Activated T-cell treated with anti-CD3 and anti-CD28 coated beads, Interleukin-2, amount 50 U/mL, for 4 hours (primary cell): ENCODE results near the gene C1GALT1C1. TPM values are rescaled to one million over a fixed set of nuclear protein-coding genes. Genes with fewer than 3 reads are reported as not detected.
A peak's percentile ranks its signal among the peaks of the same experiment; 100 is the strongest.
"Not testable (repeated sequence)": the region's sequence is repeated elsewhere in the genome, so short reads cannot be mapped to it uniquely, and the experiment has no call there.

Source experiments
- ATAC-seq, 2 donors: fragments of 200-7000 bp; cut with Tn5 transposase; one replicate each; pipeline ENCODE4 v1.10.0; 2021
- DNase-seq: peaks from one replicate; pipeline ENCODE4 v3.0.0-alpha.2; 2020
- H3K27me3 Mint-ChIP-seq: one replicate; pipeline ENCODE4 v1.8.0; 2021; ENCODE audit warnings: low read depth, mixed read lengths
- H3K36me3 Mint-ChIP-seq: one replicate; pipeline ENCODE4 v1.8.0; 2022; ENCODE audit warnings: mixed read lengths; ENCODE audit not compliant: insufficient read depth
- H3K4me1 Mint-ChIP-seq: one replicate; pipeline ENCODE4 v1.8.0; 2021; ENCODE audit warnings: low read depth, mixed read lengths
- H3K4me3 Mint-ChIP-seq: one replicate; pipeline ENCODE4 v1.8.0; 2021; ENCODE audit warnings: mild to moderate bottlenecking, moderate library complexity, mixed read lengths
- H3K9me3 Mint-ChIP-seq: one replicate; pipeline ENCODE4 v1.8.0; 2021; ENCODE audit warnings: mixed read lengths
- total RNA-seq, 3 donors: library from RNA; stranded (reverse); gene quantifications; one replicate each; pipeline ENCODE4 v1.2.1, GENCODE V29; 2021

Gene C1GALT1C1
- 10 to 100 TPM; 13.7 to 16.4 (median 15.1) TPM for total RNA-seq

DNA sequence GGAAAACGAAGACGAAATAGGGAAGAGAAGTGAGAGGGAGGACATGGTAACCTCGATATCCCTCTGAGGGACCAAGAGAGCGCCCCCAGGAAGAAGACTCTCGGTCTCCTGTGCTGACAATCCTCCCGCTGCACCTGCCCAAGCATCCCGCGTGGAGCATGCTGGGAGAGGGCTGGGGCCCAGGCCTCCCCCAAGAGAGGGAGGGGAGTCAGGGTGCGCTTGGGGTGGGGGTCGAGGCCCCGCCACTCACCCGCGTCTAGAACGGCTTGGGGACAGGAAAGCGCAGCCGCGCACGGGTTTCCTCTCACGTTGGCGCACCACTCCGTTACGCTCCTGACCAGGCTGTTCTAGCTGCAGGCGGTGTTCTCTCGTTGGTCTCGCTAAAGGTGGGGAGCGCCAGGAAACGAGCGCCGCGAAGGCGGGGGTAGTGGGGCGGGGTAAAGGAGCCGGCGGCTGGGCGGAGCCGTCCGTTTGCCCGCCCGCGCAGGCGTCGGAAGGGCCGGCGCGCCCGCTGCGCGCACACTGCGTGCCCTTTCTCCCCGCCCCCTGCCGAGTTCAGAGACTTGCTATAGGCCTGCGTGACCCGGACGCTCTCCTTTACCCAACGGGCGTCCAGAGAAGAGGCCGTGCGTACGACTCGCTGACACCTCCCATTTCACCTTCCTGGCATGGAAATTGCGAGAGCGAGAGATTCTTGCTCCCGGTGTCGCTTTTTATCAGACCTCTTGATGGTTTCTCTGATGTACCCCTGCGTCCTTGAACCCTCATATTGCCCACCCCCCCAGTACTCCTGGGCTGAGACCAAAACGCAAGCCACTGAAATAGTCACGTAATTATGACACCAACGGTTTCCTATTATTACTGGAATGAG lies at the start of gene C1GALT1C1:
TSS of gene C1GALT1C1 (minus strand) at position 388 of the 871 bp plus-strand sequence. CDS start 2,888 bp downstream, outside the sequence.
- Mint-ChIP-seq H3K4me3 (peak within 1 kb of the TSS; percentile 95), H3K9me3 (no peaks in the 10 kb centered on the region), H3K36me3 (peaks cover 8% of the 10 kb centered on the region), H3K4me1 (peaks cover 22% of the 10 kb centered on the region), H3K27me3 (no peaks in the 10 kb centered on the region)
- DNase-seq: peak; percentile 86
- ATAC-seq: peak; percentile 95 to 96

DNA sequence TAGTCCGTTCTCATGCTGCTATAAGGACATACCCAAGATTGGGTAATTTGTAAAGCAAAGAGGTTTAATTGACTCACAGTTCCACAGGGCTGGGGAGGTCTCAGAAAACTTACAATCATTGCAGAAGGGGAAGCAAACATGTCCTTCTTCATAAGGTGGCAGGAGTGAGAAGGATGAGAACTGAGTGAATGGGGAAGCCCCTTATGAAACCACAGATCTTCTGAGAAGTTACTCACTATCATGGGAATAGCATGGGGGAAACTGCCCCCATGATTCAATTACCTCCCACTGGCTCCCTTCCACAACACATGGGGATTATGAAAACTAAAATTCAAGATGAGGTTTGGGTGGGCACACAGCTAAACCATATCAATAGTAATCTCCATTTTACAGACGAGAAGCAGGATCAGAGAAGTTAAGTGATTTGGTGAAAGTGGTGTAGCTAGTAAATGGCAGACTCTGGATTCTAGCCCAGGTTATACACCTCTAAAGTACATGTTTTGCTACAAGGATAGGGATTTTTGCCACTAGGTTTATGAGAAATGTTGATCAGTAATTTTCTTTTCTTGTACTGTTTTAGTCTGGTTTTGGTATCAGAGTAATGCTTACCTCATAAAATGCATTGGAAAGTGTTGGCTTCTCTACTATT lies 47.3 kb upstream of the C1GALT1C1 start:
- DNase-seq (no peak), ATAC-seq (peak; percentile 86 to 95)
- Mint-ChIP-seq H3K4me1 (peaks cover 24% of the 10 kb centered on the region), H3K4me3 (no peak overlapping the region), H3K27me3 (no peaks in the 10 kb centered on the region), H3K9me3 (peaks cover 6% of the 10 kb centered on the region), H3K36me3 (peaks cover 3% of the 10 kb centered on the region)

DNA sequence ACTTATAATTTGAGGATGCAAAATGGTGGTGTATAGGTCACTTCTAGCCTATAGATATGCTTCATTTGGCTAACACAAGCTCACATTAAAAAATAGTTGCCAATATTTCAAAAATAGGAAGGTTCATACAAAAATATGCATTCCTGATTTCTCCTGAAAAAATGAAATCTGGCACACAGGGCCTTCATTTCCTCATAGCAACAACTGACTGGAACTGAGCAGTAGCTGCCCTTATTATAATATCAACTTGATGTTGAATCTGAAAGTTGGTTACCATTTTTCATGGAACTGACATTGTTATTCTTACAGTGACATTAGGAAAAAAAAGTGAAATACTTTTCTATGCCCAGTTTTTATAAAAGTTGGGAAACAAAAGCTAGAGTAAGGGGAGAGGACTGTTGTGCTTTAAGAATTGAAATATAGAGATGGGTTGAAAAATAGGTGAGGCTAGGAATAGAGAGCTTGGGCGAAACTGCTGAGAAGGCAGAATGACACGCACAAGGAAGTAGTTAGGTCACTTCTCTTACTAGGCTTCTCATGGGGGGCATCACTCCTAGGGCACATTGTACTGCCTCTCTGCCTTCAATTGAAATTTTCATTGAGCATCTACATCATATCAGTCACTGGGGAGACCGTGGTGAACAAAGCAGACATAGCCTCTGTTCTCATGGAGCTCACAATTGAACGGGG lies 43.1 kb upstream of the C1GALT1C1 start:
- H3K27me3 Mint-ChIP-seq: no peaks in the 10 kb centered on the region
- H3K4me3 Mint-ChIP-seq: no peak overlapping the region
- peaks cover 6% of the 10 kb centered on the region for H3K9me3 Mint-ChIP-seq
- peaks cover 15% of the 10 kb centered on the region for H3K4me1 Mint-ChIP-seq
- H3K36me3 Mint-ChIP-seq: peaks cover 3% of the 10 kb centered on the region
- no peak for ATAC-seq
- DNase-seq: no peak

DNA sequence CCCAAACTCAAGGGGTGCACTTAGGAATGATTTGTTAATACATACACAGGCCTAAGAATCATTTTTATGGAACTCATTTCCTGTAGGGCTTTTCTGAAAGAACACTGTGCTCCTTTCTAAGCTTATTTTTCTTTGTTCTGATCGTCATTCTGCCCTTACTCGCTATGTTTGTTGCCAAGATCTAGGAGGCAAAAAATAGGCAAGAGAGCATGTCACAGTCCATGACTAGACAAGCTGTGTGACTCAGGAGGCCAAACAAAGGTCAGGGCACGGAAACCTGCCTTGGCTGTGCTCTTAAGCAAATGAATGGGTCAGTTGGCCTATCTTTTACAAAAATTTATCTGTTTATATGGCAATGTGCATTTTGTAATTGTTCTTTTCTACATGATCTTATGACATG lies 42.5 kb upstream of the C1GALT1C1 start:
- no peak overlapping the region for H3K4me3 Mint-ChIP-seq
- peaks cover 3% of the 10 kb centered on the region for H3K36me3 Mint-ChIP-seq
- peaks cover 9% of the 10 kb centered on the region for H3K4me1 Mint-ChIP-seq
- DNase-seq (no peak), ATAC-seq (no peak)
- H3K27me3 Mint-ChIP-seq: no peaks in the 10 kb centered on the region
- peaks cover 6% of the 10 kb centered on the region for H3K9me3 Mint-ChIP-seq

DNA sequence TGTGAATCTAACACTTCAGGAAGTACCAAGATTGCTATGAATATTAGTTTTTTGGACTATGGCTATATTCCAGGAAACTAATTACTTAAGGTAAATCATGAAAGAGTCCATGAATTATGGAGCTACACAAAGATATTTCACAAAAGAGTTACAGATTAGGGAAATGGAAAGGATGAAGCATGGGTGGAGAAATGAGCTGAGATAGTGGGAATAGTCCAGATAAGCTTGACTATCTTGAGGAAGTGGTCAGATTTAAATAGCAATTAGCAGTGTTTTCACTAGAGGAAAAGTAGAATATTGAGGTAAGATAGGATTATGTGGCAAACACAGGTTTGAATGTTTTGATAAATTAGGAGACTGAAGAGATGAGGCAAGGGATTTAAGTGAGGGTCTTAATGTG lies 42.1 kb upstream of the C1GALT1C1 start:
- Mint-ChIP-seq H3K9me3 (peaks cover 6% of the 10 kb centered on the region), H3K36me3 (peaks cover 3% of the 10 kb centered on the region), H3K4me1 (peaks cover 6% of the 10 kb centered on the region), H3K4me3 (no peak overlapping the region), H3K27me3 (no peaks in the 10 kb centered on the region)
- ATAC-seq (no peak), DNase-seq (no peak)

DNA sequence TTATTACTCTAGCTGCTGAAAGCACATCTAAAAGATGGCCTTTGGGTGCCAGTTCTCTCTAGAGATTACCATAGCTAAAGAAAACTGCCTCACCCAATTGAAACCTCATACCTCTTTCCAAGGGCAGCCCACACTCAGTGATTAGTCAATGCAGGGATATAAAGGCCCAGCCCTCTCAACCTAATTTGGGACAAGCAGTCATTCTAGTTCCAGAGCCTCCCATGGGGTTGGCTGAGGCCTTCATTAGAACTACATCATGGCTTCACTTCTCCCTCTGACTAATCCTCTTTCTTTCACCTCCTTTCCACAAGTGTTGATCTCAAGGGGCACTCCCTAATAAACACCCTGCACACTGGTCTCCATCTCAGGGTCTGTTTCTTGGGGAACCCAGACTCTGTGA lies 38.5 kb upstream of the C1GALT1C1 start:
- Mint-ChIP-seq H3K36me3 (no peaks in the 10 kb centered on the region), H3K4me3 (no peak overlapping the region), H3K4me1 (no peaks in the 10 kb centered on the region), H3K9me3 (no peaks in the 10 kb centered on the region), H3K27me3 (no peaks in the 10 kb centered on the region)
- ATAC-seq (peak in 1 of 2 donors; percentile 14), DNase-seq (no peak)

DNA sequence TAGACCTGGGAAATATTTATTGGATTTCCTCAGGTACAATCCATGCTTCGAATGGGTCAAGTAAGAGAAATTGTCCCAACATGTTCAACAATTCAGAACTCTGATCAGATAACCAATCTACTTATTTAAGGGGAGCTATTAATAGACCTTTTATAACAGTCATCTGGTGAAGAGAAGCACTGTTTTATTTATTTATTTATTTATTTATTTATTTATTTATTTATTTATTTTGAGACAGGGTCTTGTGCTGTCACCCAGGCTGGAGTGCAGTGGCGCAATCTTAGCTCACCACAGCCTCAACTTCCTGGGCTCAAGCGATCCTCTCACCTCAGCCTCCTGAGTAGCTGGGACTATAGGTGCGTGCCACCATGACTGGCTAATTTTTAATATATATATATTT lies 34.7 kb upstream of the C1GALT1C1 start:
- not testable (repeated sequence) for H3K27me3 Mint-ChIP-seq, H3K4me3 Mint-ChIP-seq, DNase-seq, H3K9me3 Mint-ChIP-seq, ATAC-seq, H3K36me3 Mint-ChIP-seq, H3K4me1 Mint-ChIP-seq

DNA sequence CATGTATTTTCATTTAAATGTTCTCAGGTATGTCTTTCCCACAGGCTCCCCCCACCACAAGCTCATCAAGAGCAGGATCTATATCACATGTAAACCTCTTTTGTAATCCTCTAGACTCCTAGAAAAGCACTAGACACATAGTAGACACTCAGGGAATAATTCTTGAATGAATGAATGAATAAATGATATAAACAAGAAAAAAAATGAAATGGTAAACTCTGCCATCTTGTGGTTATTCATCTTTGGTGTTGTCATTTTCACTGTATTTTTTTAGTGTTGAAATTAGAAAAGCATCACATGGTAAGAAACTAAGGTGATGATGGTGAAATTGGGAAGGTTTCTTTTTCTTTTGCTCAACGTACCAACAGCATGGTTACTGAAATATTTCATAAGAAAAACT lies 34.2 kb upstream of the C1GALT1C1 start:
- ATAC-seq: no peak
- Mint-ChIP-seq H3K36me3 (no peaks in the 10 kb centered on the region), H3K4me3 (no peak overlapping the region), H3K9me3 (no peaks in the 10 kb centered on the region), H3K4me1 (no peaks in the 10 kb centered on the region), H3K27me3 (no peaks in the 10 kb centered on the region)
- no peak for DNase-seq

DNA sequence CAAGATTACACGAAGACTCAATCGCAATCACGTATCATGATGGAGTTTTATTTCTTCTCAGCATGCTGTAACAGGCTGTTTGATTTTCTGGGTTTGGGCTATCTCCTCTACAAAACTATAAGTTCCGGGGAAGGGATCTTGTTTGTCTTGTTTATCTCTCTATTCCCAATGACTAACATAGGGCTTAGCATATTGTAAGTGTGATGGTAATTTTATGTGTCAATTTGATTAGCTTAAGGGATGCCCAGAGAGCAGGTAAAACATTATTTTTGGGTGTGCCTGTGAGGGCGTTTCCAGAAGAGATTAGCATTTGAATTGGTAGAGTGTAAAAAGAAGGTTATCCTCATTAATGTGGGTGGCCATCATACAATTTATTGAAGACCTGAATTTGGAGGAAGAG lies 32.8 kb upstream of the C1GALT1C1 start:
- DNase-seq (no peak), ATAC-seq (no peak)
- Mint-ChIP-seq H3K36me3 (no peaks in the 10 kb centered on the region), H3K4me3 (no peak overlapping the region), H3K27me3 (no peaks in the 10 kb centered on the region), H3K9me3 (no peaks in the 10 kb centered on the region), H3K4me1 (no peaks in the 10 kb centered on the region)

DNA sequence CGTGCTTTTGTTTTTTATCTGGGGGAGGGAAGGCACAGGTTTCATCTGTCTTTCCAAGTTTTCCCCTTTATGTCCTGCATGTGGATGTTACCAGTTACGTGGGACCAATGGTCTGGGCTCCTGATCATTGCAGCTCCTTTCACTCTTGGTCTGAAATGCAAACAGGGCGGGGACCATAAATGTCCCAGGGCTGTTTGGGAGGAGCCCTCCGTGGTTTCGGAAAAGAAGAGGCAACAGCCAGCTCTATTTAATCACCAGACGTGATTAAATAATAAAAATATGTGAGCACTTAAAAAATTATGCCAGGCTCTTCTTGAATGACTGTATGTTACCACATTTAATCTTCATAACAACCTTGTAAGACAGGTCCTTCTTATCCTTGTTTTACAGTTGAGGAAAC lies 30.8 kb upstream of the C1GALT1C1 start:
- DNase-seq: no peak
- no peaks in the 10 kb centered on the region for H3K9me3 Mint-ChIP-seq
- H3K4me3 Mint-ChIP-seq: no peak overlapping the region
- H3K4me1 Mint-ChIP-seq: no peaks in the 10 kb centered on the region
- no peaks in the 10 kb centered on the region for H3K36me3 Mint-ChIP-seq
- H3K27me3 Mint-ChIP-seq: no peaks in the 10 kb centered on the region
- no peak for ATAC-seq

DNA sequence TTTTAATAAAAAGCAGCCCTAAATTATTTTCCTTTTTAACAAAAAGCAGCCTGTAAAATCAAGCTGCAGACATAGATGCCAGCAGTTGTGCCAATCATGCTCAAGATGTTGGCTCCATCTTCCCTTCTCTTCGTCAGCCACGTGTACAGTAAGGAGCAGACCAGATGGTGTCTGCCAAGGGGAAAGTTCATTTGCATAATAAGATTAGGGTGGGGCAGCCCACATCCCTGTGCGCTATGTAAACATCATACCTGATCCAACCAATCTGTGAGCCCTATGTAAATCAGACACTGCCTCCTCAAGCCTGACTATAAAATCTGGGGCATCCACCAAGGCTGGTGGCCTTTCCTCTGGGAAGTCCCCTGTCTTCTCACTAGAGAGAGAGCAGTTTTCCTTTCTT lies 23.1 kb upstream of the C1GALT1C1 start:
- no peaks in the 10 kb centered on the region for H3K9me3 Mint-ChIP-seq
- no peak overlapping the region for H3K4me3 Mint-ChIP-seq
- peaks cover 2% of the 10 kb centered on the region for H3K4me1 Mint-ChIP-seq
- no peak for ATAC-seq
- H3K27me3 Mint-ChIP-seq: no peaks in the 10 kb centered on the region
- DNase-seq: no peak
- no peaks in the 10 kb centered on the region for H3K36me3 Mint-ChIP-seq

DNA sequence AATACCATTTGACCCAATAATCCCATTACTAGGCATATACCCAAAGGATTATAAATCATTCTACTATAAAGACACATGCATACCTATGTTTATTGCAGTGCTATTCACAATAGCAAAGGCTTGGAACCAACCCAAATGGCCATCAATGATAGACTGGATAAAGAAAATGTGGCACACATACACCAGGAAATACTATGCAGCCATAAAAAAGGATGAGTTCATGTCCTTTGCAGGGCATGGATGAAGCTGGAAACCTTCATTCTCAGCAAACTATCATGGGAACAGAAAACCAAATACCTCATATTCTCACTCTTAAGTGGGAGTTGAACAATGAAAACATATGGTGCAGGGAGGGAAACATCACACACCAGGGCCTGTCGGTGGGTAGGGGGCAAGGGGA lies 22.4 kb upstream of the C1GALT1C1 start:
- H3K36me3 Mint-ChIP-seq, ATAC-seq, DNase-seq, H3K27me3 Mint-ChIP-seq, H3K4me1 Mint-ChIP-seq, H3K4me3 Mint-ChIP-seq, H3K9me3 Mint-ChIP-seq: not testable (repeated sequence)

DNA sequence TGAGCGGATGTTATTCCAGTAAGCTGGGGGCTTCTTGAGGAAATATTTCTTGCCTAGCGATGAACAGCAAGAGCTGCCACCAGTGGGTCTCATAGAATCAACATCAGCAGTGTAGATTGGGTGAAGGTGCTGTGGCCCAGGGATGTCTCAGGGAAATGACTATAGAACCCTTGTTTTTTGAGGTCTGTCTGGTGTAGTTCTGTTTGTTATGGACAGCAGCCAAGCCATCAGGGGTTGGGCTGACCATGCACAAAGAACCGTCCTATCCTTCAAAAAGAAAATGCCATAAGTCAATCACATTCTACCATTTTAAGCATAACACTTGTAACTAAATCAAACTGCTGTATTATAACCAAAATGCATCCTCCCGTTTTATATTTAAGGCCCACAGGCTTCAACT lies 17.3 kb upstream of the C1GALT1C1 start:
- H3K4me1 Mint-ChIP-seq: peaks cover 2% of the 10 kb centered on the region
- no peaks in the 10 kb centered on the region for H3K36me3 Mint-ChIP-seq
- no peak overlapping the region for H3K4me3 Mint-ChIP-seq
- ATAC-seq (no peak), DNase-seq (no peak)
- H3K9me3 Mint-ChIP-seq: no peaks in the 10 kb centered on the region
- no peaks in the 10 kb centered on the region for H3K27me3 Mint-ChIP-seq

DNA sequence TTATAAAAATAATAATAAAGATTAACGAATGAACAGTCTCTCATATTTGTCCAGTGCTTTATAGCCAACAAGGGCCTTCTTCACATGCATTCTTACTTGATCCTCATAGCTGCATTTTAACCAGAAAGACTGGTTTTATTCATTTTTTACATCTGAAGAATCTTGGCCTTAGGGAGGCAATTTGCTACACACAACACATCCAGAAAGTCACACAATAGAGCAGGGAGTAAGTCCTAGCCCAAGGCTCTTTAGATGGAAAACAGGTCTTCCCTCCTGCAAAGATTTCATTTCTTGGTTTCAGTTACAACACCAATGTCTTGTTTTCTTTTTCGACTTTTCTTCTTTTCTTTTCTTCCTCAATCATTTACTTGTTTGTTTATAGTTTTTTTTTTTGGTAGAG lies 13.0 kb upstream of the C1GALT1C1 start:
- Mint-ChIP-seq H3K4me1 (no peaks in the 10 kb centered on the region), H3K4me3 (no peak overlapping the region), H3K9me3 (no peaks in the 10 kb centered on the region), H3K36me3 (no peaks in the 10 kb centered on the region), H3K27me3 (no peaks in the 10 kb centered on the region)
- no peak for ATAC-seq
- no peak for DNase-seq
